ENCODE measurements around the gene DNAH2.

DNA sequence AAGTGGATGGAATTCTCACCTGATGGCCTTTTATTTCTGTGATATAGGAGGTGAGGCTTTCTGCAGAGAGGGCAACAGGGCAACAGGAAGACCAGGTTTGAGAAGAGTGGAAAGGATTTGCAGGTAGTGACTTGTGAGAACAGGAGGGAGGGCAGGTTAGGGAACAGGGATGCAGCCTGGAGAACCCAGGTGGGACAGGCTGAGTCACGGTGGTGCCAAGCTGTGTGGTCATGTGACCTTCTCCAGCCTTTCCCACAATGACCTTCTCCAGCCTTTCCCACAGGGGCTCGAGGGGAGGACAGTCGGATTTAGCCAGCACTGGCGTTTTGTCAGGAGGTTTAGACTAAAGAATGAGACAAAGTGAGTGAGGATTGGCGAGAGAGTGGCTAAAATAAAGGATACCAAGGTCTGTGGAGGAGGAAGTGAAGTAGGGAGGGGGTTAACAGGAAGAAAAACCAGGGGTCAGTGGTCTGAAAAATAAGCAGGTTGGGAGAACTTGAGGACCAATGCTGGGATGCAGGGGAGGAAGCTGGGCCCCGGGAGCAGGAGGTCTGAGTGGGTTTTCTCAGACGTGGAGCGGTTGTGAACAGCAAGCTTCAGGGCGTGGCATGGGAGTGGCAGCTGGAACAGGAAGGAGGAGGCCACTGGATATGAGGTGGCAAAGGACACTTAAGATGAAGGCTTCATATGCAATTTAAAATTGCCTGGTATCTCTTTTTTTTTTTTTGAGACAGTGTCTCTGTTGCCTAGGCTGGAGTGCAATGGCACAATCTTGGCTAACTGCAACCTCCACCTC lies 37.7 kb downstream of the DNAH2 start:
- TF ChIP-seq, protein P1, sequence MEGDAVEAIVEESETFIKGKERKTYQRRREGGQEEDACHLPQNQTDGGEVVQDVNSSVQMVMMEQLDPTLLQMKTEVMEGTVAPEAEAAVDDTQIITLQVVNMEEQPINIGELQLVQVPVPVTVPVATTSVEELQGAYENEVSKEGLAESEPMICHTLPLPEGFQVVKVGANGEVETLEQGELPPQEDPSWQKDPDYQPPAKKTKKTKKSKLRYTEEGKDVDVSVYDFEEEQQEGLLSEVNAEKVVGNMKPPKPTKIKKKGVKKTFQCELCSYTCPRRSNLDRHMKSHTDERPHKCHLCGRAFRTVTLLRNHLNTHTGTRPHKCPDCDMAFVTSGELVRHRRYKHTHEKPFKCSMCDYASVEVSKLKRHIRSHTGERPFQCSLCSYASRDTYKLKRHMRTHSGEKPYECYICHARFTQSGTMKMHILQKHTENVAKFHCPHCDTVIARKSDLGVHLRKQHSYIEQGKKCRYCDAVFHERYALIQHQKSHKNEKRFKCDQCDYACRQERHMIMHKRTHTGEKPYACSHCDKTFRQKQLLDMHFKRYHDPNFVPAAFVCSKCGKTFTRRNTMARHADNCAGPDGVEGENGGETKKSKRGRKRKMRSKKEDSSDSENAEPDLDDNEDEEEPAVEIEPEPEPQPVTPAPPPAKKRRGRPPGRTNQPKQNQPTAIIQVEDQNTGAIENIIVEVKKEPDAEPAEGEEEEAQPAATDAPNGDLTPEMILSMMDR (IDR thresholded peaks at IDR 0.05), result no peak
- no peak for TF ChIP-seq POLR2A (IDR thresholded peaks at IDR 0.05)
